Keratinocyte (primary cell): ENCODE data around the gene RACGAP1. TPM values are rescaled to one million over a fixed set of nuclear protein-coding genes. Genes with fewer than 3 reads are reported as not detected.

Experiments used
- DNase-seq: peaks from one replicate; pipeline ENCODE4 v3.0.0-alpha.2; 2011; ENCODE audit warnings: low read depth, missing footprints, low spot score
- FAIRE-seq: peaks from 2 replicates; lab custom pipeline; 2011; peaks lifted over from hg19 to GRCh38; lab: Jason Lieb, UNC
- H2AFZ ChIP-seq: 2 replicates; pipeline ENCODE4 v1.6.0; 2012; ENCODE audit warnings: low read length, control low read depth, inconsistent platforms; ENCODE audit not compliant: control insufficient read depth
- H3K27ac ChIP-seq: 2 replicates; pipeline ENCODE4 v1.5.1; 2011; ENCODE audit warnings: low read length; ENCODE audit not compliant: control insufficient read depth, insufficient read depth
- H3K27me3 ChIP-seq: 3 replicates; pipeline ENCODE4 v1.6.0; 2011; ENCODE audit warnings: low read length; ENCODE audit not compliant: control insufficient read depth, insufficient read depth; ENCODE audit errors: extremely low read depth
- H3K36me3 ChIP-seq, 2 experiments: 2 replicates in 1 of 2; 3 replicates in 1 of 2; pipeline ENCODE4 v1.5.1; 2011; ENCODE audit warnings: low read length in 2 of 2, mild to moderate bottlenecking in 1 of 2; ENCODE audit not compliant: control insufficient read depth in 2 of 2, insufficient read depth in 2 of 2; ENCODE audit errors: extremely low read depth in 1 of 2
- H3K4me1 ChIP-seq: 3 replicates; pipeline ENCODE4 v1.5.1; 2011; ENCODE audit warnings: low read length; ENCODE audit not compliant: control insufficient read depth, insufficient read depth; ENCODE audit errors: extremely low read depth
- H3K4me2 ChIP-seq: 3 replicates; pipeline ENCODE4 v1.6.0; 2011; ENCODE audit warnings: low read depth, low read length; ENCODE audit not compliant: control insufficient read depth, insufficient read depth; ENCODE audit errors: extremely low read depth
- H3K4me3 ChIP-seq, 3 experiments: fragments of 200-600 bp in 1 of 3; sonication (generic) in 1 of 3; 2 replicates in 2 of 3; 3 replicates in 1 of 3; pipeline ENCODE4 v1.5.1; 2011 to 2016; ENCODE audit warnings: low read length in 3 of 3, mild to moderate bottlenecking in 3 of 3, control low read depth in 2 of 3, inconsistent platforms in 1 of 3, low read depth in 1 of 3, mixed read lengths in 1 of 3, mixed run types in 1 of 3, moderate library complexity in 1 of 3; ENCODE audit not compliant: control insufficient read depth in 2 of 3, insufficient read depth in 2 of 3; ENCODE audit errors: extremely low read depth in 1 of 3
- H3K79me2 ChIP-seq: 2 replicates; pipeline ENCODE4 v1.6.0; 2012; ENCODE audit warnings: low read length; ENCODE audit not compliant: control insufficient read depth, insufficient read depth
- H3K9ac ChIP-seq: 3 replicates; pipeline ENCODE4 v1.6.0; 2011; ENCODE audit warnings: low read length; ENCODE audit not compliant: control insufficient read depth, insufficient read depth; ENCODE audit errors: extremely low read depth
- H3K9me1 ChIP-seq: 3 replicates; pipeline ENCODE4 v1.6.0; 2011; ENCODE audit warnings: low read length; ENCODE audit not compliant: control insufficient read depth, insufficient read depth; ENCODE audit errors: extremely low read depth
- H3K9me3 ChIP-seq: 2 replicates; pipeline ENCODE4 v1.5.1; 2012; ENCODE audit warnings: low read depth, low read length; ENCODE audit not compliant: control insufficient read depth
- H4K20me1 ChIP-seq: 3 replicates; pipeline ENCODE4 v1.6.0; 2011; ENCODE audit warnings: low read length; ENCODE audit not compliant: control insufficient read depth, insufficient read depth; ENCODE audit errors: extremely low read depth
- CTCF ChIP-seq, 3 experiments: IDR thresholded peaks in 1 of 3; conservative IDR thresholded peaks in 1 of 3; optimal IDR thresholded peaks in 1 of 3; 2 replicates in 2 of 3; 3 replicates in 1 of 3; pipeline versions ENCODE3 to v1.5.1; 2011; ENCODE audit warnings: low read length in 3 of 3, mild to moderate bottlenecking in 3 of 3, moderate library complexity in 2 of 3, control low read depth in 1 of 3, inconsistent platforms in 1 of 3; ENCODE audit not compliant: insufficient read depth in 2 of 3; ENCODE audit errors: extremely low read depth in 1 of 3
- EZH2 ChIP-seq: IDR thresholded peaks from one replicate; pipeline ENCODE4 v1.6.1; 2012; ENCODE audit warnings: inconsistent platforms, mild to moderate bottlenecking, low read length, moderate library complexity
- dilution Hi-C: fragments of 300-500 bp; cut with MboI; formaldehyde crosslinking; loops from one replicate; pipeline ENCODE4 v1.7.0; 2020; ENCODE audit warnings: low sequenced_read_pairs; ENCODE audit not compliant: extremely low pct_ligation_motif_present
- polyA plus RNA-seq, 5 experiments: library from polyadenylated mRNA; depleted of rRNA in 3 of 5; stranded (reverse) in 3 of 5; stranded (forward) in 1 of 5; unstranded in 1 of 5; fragments of >200 nt; gene quantifications; 1 replicate in 1 of 5; 2 replicates in 3 of 5; 3 replicates in 1 of 5; pipeline versions ENCODE4 v1.2.1 to v1.2.3, GENCODE V29; 2011 to 2012; ENCODE audit warnings: missing spikeins in 2 of 5, low read depth in 1 of 5, low replicate concordance in 1 of 5

RACGAP1 gene
- polyA plus RNA-seq, 1 donor (not counting 4 experiments of a cell fraction or from before 2014, with no cell fraction given), result 57.1 TPM

GRCh38 chr12:49952391-49953055, 72.8 kb downstream of the RACGAP1 start:
- Histone ChIP-seq H3K4me2 (no peak overlapping the region), H3K4me3 (no peak overlapping the region), H2AFZ (no peak overlapping the region), H3K9me1 (no peaks in the 10 kb centered on the region), H3K79me2 (no peaks in the 10 kb centered on the region), H3K36me3 (no peaks in the 10 kb centered on the region), H4K20me1 (no peaks in the 10 kb centered on the region), H3K9me3 (no peaks in the 10 kb centered on the region), H3K27me3 (peaks cover 53% of the 10 kb centered on the region), H3K9ac (no peak overlapping the region), H3K4me1 (no peaks in the 10 kb centered on the region), H3K27ac (no peak overlapping the region)
- DNase-seq (no peak), FAIRE-seq (no peak)
- dilution Hi-C loops, result no loop called here
- TF ChIP-seq EZH2 (no peak), CTCF (optimal IDR thresholded peaks at IDR 0.05 in 1 of 3, IDR thresholded peaks at IDR 0.05 in 1 of 3, conservative IDR thresholded peaks at IDR 0.05 in 1 of 3; ENCODE audit: extremely low read depth in 1 of 3, insufficient read depth in 2 of 3, low read length in 3 of 3) (no peak)

DNA sequence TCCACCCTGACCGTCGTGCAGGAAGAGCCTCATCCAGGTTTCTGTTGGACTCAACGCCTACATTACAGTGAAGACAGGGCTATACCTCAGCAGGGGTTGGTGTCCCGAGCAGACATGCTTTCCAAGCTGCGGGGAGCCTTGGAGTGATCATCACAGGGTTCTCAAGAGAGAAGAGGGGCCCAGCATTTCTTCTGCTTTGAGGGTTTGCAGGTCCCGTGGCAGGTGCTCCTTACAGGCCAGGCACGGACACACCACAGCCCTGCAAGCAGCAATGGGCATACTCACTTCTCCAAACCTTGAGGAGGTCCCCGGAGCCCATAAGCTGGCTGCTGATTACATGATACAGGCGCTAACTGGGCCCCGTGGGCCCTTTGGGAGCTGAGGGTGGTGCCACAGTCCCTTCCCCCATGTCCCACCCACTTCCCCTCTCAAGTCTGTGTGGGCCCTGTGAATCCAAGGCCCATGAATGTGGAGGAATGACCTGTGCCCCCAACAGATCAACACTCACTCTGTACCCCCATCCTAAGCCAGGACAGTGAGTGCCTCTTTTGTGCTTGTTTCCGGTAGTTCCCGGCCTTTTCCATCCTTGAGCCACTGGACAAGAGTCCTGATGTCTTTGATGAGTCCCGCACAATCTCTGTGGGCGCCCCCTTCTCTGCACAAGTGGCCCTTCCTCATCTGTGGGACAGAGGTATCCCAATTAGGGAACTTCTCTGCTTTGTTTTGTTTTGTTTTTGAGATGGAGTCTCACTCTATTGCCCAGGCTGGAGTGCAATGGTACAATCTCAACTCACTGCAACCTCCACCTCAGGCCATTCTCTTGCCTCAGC, 73.7 kb downstream of the RACGAP1 start:
- Histone ChIP-seq H3K9ac (no peak overlapping the region), H3K27ac (no peak overlapping the region), H3K9me3 (no peaks in the 10 kb centered on the region), H3K36me3 (no peaks in the 10 kb centered on the region), H3K9me1 (no peaks in the 10 kb centered on the region), H2AFZ (no peak overlapping the region), H3K4me1 (no peaks in the 10 kb centered on the region), H3K27me3 (peaks cover 44% of the 10 kb centered on the region), H4K20me1 (no peaks in the 10 kb centered on the region), H3K4me3 (no peak overlapping the region), H3K79me2 (no peaks in the 10 kb centered on the region), H3K4me2 (no peak overlapping the region)
- dilution Hi-C loops, result no loop called here
- FAIRE-seq (no peak), DNase-seq (no peak)
- no peak for TF ChIP-seq EZH2
- TF ChIP-seq CTCF (optimal IDR thresholded peaks at IDR 0.05 in 1 of 3, IDR thresholded peaks at IDR 0.05 in 1 of 3, conservative IDR thresholded peaks at IDR 0.05 in 1 of 3; ENCODE audit: extremely low read depth in 1 of 3, insufficient read depth in 2 of 3, low read length in 3 of 3), result no peak
